Cardiac muscle cell (in vitro differentiated cells and primary cell): ENCODE data around the gene UBE2I. TPM values are rescaled to one million over a fixed set of nuclear protein-coding genes. Genes with fewer than 3 reads are reported as not detected.
A peak's percentile ranks its signal among the peaks of the same experiment; 100 is the strongest.

Source experiments
- DNase-seq, 2 donors: peaks; one replicate each; pipeline versions ENCODE4 v3.0.0 to v3.0.0-alpha.2; 2010 to 2017; ENCODE audit warnings: low read depth in 1 of 2, low spot score in 1 of 2
- H3K27ac ChIP-seq: fragments of 200-600 bp; sonication (generic); 2 replicates; pipeline ENCODE4 v1.5.1; 2016
- H3K27me3 ChIP-seq: fragments of 200-600 bp; sonication (generic); 2 replicates; pipeline ENCODE4 v1.6.0; 2016; ENCODE audit warnings: control low read depth
- H3K36me3 ChIP-seq: fragments of 200-600 bp; sonication (generic); 2 replicates; pipeline ENCODE4 v1.5.1; 2016; ENCODE audit warnings: control low read depth
- H3K4me1 ChIP-seq: fragments of 200-600 bp; sonication (generic); 2 replicates; pipeline ENCODE4 v1.8.1; 2017; ENCODE audit warnings: low read depth, mild to moderate bottlenecking, mixed run types
- H3K4me3 ChIP-seq: fragments of 200-600 bp; sonication (generic); 2 replicates; pipeline ENCODE4 v1.5.1; 2016; ENCODE audit warnings: mild to moderate bottlenecking
- H3K9me3 ChIP-seq: fragments of 200-600 bp; sonication (generic); 2 replicates; pipeline ENCODE4 v1.5.1; 2017; ENCODE audit warnings: low read depth, mild to moderate bottlenecking, control low read depth
- CTCF ChIP-seq: IDR thresholded peaks from 2 replicates; pipeline ENCODE4 v1.5.1; 2012; ENCODE audit warnings: low read depth, mild to moderate bottlenecking, low read length
- polyA plus RNA-seq: library from polyadenylated mRNA; unstranded; fragments of >200 nt; fragmentation: Nextera tagmentation; extraction: Ambion mirVana; gene quantifications from 2 replicates; pipeline ENCODE4 v1.2.1, GENCODE V29; 2016
- total RNA-seq: library from RNA; depleted of rRNA; stranded (reverse); fragments of >200 nt; gene quantifications from 2 replicates; pipeline ENCODE4 v1.2.3, GENCODE V29; 2016

UBE2I gene
- total and polyA plus RNA-seq, 2 experiments from 2014 or later: 75.4 to 157 TPM

- Histone ChIP-seq H3K36me3 (peaks cover 19% of the 10 kb centered on the region), H3K4me1 (peaks cover 6% of the 10 kb centered on the region), H3K4me3 (no peak overlapping the region), H3K9me3 (no peaks in the 10 kb centered on the region), H3K27me3 (no peaks in the 10 kb centered on the region), H3K27ac (no peak overlapping the region)
- no peak for TF ChIP-seq CTCF
- no peak for DNase-seq
These were observed 38.5 kb downstream of the UBE2I start for GRCh38 chr16:1347962-1348361.

GRCh38 chr16:1348441-1348840 is 39.0 kb downstream of the UBE2I start:
- peaks cover 19% of the 10 kb centered on the region for H3K36me3 ChIP-seq

GRCh38 chr16:1348926-1349325 is 39.5 kb downstream of the UBE2I start:
- no peak for TF ChIP-seq CTCF
- H3K27ac ChIP-seq: no peak overlapping the region
- no peak overlapping the region for H3K4me3 ChIP-seq
- no peak for DNase-seq
- H3K4me1 ChIP-seq: peaks cover 6% of the 10 kb centered on the region
- H3K27me3 ChIP-seq: no peaks in the 10 kb centered on the region
- H3K36me3 ChIP-seq: peaks cover 19% of the 10 kb centered on the region
- no peaks in the 10 kb centered on the region for H3K9me3 ChIP-seq

More at GRCh38 chr16:1348441-1348840, 39.0 kb downstream of the UBE2I start:
- peaks cover 6% of the 10 kb centered on the region for H3K4me1 ChIP-seq
- DNase-seq: no peak
- no peak for TF ChIP-seq CTCF
- no peak overlapping the region for H3K27ac ChIP-seq
- H3K9me3 ChIP-seq: no peaks in the 10 kb centered on the region
- no peaks in the 10 kb centered on the region for H3K27me3 ChIP-seq
- no peak overlapping the region for H3K4me3 ChIP-seq

- Histone ChIP-seq H3K36me3 (peaks cover 19% of the 10 kb centered on the region), H3K9me3 (no peaks in the 10 kb centered on the region), H3K4me1 (peaks cover 6% of the 10 kb centered on the region), H3K27ac (no peak overlapping the region), H3K27me3 (no peaks in the 10 kb centered on the region), H3K4me3 (no peak overlapping the region)
- DNase-seq: no peak
- TF ChIP-seq CTCF: no peak
These were observed 39.9 kb downstream of the UBE2I start for GRCh38 chr16:1349351-1349750.

- no peaks in the 10 kb centered on the region for H3K27me3 ChIP-seq
- H3K9me3 ChIP-seq: no peaks in the 10 kb centered on the region
- TF ChIP-seq CTCF: no peak
- H3K4me3 ChIP-seq: no peak overlapping the region
- no peak overlapping the region for H3K27ac ChIP-seq
- H3K36me3 ChIP-seq: peaks cover 19% of the 10 kb centered on the region
- no peak for DNase-seq
- H3K4me1 ChIP-seq: peaks cover 6% of the 10 kb centered on the region
These were observed 40.5 kb downstream of the UBE2I start for GRCh38 chr16:1349951-1350350.

GRCh38 chr16:1350691-1351090 is 41.3 kb downstream of the UBE2I start:
- no peak for TF ChIP-seq CTCF
- H3K4me1 ChIP-seq: peaks cover 6% of the 10 kb centered on the region
- peaks cover 19% of the 10 kb centered on the region for H3K36me3 ChIP-seq
- no peaks in the 10 kb centered on the region for H3K27me3 ChIP-seq
- H3K27ac ChIP-seq: no peak overlapping the region
- peak overlapping the region; percentile 100 for H3K4me3 ChIP-seq
- DNase-seq: no peak
- no peaks in the 10 kb centered on the region for H3K9me3 ChIP-seq
